GM12874 (cell line): ENCODE results near the gene UPK1A.

Experiments
- TF ChIP-seq, protein P1 (sequence below): IDR thresholded peaks from 2 replicates; pipeline ENCODE4 v1.5.1; 2011; ENCODE audit warnings: low read depth, mild to moderate bottlenecking, control low read depth, low read length, moderate library complexity; ENCODE audit not compliant: insufficient read depth

Gene UPK1A

DNA sequence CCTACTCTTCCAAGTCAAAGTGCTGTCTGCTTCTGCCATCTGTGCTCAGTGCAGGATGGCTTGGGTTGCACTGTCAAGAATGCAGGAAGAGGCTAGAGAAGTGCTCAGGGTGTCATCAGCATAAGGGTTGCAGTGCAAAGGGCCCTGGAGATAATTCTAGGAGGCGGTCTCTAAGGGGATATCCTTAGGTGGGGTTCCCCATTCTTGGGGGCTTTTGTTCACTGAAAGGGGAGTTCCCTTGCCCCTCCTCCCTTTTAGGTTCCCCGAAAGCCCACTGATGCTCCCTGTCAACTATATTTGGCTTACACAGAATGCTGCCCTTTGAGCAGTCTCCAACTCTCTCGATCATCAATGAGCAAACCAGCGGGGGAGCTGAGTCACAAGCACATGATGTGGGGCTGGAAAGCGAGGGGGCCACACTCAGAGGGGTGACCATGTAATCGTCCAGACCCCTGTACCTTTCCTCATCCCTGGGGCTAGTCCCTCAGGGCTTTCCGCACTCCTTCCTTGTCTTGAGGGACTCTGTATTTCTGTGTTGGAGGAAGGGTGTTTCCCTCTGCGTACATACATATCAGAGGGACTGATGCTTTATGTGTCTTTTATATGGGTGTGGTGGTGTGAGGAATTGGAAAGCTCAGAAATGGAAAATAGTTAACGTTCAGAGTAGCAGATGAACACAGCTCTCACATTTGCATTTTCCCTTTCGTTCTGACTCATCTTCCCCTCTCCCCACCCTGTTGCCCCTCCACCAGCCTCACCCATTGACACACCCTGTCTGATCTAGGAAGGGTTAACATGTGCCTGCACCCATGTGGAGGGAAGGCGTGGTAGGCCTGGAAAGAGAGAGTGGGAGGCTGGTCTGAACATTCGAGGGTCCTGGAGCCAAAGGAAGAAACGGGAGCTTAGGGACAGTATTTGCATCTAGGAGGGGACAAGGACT is 44.7 kb downstream of the UPK1A start:
- TF ChIP-seq, protein P1, sequence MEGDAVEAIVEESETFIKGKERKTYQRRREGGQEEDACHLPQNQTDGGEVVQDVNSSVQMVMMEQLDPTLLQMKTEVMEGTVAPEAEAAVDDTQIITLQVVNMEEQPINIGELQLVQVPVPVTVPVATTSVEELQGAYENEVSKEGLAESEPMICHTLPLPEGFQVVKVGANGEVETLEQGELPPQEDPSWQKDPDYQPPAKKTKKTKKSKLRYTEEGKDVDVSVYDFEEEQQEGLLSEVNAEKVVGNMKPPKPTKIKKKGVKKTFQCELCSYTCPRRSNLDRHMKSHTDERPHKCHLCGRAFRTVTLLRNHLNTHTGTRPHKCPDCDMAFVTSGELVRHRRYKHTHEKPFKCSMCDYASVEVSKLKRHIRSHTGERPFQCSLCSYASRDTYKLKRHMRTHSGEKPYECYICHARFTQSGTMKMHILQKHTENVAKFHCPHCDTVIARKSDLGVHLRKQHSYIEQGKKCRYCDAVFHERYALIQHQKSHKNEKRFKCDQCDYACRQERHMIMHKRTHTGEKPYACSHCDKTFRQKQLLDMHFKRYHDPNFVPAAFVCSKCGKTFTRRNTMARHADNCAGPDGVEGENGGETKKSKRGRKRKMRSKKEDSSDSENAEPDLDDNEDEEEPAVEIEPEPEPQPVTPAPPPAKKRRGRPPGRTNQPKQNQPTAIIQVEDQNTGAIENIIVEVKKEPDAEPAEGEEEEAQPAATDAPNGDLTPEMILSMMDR: no peak

DNA sequence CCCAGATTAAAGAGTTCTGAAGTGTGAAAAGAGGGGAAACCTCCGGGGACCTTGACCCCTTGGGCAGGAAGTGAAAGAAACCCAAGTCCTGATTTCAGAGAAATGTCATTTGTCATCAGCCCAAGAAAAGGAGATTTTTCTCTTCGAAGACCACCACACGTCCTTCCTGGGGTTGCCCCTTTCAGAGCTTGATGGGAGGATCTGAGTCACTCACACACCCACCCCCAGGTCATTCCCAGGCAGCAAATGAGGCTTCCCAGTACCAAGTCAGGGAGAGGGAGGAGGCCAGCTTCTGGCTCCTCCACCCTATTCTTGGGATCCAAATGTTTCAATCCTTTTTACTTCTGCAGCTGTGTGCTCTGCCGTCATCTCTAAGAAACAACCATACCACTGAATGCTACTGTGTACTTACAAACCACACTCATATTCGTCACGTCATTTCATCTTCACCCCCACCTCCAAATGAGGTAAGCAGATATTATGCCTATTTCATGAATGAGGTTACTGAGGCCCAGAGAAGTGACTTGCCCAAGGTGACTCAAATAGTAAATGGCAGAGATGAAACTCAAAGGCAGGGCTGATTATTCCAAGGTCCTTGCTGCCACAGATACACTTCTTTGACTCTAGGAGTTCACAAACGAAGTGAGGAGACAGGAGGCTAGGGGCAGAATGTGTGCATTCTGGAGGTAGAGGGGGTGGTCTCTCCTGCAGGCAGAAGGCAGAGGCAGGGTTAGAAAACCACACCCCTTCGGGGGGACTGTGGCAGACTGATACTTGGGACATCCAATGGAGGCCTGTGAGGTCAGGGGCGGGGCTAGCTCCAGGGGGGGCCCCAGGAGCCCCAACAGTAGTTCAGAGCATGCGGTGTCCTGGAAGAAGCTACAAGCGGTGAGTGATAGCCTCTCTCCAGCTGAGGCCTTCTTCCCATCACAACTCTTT is 46.5 kb downstream of the UPK1A start:
- TF ChIP-seq, protein P1: no peak

DNA sequence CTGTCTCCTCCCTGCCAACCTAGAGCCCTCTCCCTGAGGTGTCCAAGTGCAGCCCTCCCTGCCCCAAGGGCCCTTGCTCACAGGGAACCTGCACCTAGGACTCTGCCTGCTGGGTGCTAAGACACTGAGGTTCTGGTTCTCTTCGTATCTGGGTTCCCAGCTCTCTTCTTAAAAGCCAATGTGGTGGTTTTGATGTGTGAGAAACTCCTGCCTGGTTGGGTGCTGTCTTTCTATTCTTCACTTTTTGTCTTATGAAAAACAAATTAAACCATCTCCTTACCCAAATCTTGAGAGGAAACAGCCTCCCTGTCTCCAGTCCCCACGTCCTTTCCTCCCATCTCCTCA is 47.2 kb downstream of the UPK1A start:
- TF ChIP-seq, protein P1: no peak

DNA sequence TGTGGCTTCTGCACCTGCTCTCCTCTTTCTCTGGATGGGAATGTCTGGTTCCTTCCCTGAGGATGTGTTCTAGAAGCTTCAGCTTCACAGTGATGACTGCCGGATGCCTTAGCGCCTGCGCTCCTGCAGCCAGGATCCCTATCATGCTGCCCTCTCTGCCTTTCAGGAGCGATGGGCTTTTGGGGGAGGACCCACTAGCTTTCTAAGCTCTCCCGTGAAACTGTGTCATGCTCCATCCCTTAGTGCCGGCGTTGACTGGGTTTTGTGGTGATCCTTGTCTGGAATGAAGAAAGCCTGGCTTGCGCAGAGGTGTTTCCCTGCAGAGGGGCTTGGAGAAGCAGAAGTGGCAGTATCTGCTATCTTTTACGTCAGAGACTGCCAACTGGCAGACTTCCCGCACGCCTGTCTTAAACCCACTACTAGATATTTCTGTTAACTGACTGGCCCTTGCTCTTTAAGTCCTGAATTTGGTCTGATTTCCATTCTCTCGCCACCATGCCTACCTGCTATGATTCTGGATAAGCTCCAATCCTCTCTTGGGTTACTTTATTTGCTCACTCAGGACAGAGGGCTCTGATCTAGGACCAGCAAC is 47.7 kb downstream of the UPK1A start:
- TF ChIP-seq, protein P1: no peak

DNA sequence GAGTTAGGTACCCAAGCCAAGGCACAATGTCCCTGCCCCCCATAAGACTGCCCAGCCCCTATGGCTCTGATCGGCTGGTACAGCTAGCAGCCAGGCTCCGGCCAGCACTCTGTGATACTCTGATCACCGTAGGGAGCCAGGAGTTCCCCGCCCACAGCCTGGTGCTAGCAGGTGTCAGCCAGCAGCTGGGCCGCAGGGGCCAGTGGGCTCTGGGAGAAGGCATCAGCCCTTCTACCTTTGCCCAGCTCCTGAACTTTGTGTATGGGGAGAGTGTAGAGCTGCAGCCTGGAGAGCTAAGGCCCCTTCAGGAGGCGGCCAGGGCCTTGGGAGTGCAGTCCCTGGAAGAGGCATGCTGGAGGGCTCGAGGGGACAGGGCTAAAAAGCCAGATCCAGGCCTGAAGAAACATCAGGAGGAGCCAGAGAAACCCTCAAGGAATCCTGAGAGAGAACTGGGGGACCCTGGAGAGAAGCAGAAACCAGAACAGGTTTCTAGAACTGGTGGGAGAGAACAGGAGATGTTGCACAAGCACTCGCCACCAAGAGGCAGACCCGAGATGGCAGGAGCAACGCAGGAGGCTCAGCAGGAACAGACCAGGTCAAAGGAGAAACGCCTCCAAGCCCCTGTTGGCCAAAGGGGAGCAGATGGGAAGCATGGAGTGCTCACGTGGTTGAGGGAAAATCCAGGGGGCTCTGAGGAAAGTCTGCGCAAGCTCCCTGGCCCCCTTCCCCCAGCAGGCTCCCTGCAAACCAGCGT is 48.5 kb downstream of the UPK1A start:
- TF ChIP-seq, protein P1: peak; percentile 41

DNA sequence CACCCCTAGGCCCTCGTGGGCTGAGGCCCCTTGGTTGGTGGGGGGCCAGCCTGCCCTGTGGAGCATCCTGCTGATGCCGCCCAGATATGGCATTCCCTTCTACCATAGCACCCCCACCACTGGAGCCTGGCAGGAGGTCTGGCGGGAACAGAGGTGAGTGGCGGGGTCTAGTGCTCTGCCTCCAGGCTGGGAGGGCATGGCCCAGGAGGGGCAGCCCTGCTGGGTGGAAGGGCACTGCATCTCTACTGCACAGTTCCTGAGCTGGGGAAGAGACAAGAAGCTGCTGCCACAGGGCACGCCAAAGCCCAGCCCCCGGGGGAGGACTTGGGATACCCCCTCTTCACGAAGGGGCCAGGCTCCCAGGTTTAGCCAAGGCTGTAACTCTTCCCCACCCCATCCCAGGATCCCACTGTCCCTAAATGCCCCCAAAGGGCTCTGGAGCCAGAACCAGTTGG is 49.1 kb downstream of the UPK1A start:
- TF ChIP-seq, protein P1: no peak
